GM13977 (cell line): ENCODE measurements around the gene RICTOR.

ENCODE experiments used
- DNase-seq: peaks from one replicate; pipeline ENCODE4 v3.0.0; 2012; ENCODE audit warnings: low spot score
- in situ Hi-C: fragments of 300-500 bp; cut with MboI; formaldehyde crosslinking; loops from one replicate; pipeline ENCODE4 v1.12.0; 2022; ENCODE audit warnings: low sequenced_read_pairs, low pct_unique_long_range_greater_than_20kb, mixed read lengths, inconsistent platforms; ENCODE audit not compliant: unreplicated experiment
- TF ChIP-seq, protein P1 (sequence below): IDR thresholded peaks from 2 replicates; pipeline ENCODE4 v1.5.1; 2012; ENCODE audit warnings: mild to moderate bottlenecking, control low read depth; ENCODE audit not compliant: insufficient read depth; ENCODE audit errors: extremely low read depth, missing control alignments

The RICTOR gene

DNA sequence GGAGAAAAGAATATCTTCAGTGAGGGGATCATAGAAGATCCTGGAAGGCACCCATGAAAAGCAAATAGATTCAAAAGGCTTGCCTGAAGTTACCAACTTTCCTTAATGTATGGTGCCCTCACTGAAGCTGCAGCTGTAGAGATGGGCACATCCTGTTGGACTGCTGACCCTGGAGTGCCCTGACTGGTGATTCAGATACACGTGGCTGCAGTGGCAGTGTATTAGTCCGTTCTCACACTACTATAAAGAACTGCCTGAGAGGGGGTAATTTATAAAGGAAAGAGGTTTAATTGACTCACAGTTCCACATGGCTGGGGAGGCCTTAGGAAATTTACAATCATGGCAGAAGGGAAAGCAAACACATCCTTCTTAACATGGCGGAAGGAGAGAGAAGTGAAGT is 148.1 kb downstream of the RICTOR start:
- in situ Hi-C loops = no loop called here
- DNase-seq = no peak
- TF ChIP-seq, protein P1, sequence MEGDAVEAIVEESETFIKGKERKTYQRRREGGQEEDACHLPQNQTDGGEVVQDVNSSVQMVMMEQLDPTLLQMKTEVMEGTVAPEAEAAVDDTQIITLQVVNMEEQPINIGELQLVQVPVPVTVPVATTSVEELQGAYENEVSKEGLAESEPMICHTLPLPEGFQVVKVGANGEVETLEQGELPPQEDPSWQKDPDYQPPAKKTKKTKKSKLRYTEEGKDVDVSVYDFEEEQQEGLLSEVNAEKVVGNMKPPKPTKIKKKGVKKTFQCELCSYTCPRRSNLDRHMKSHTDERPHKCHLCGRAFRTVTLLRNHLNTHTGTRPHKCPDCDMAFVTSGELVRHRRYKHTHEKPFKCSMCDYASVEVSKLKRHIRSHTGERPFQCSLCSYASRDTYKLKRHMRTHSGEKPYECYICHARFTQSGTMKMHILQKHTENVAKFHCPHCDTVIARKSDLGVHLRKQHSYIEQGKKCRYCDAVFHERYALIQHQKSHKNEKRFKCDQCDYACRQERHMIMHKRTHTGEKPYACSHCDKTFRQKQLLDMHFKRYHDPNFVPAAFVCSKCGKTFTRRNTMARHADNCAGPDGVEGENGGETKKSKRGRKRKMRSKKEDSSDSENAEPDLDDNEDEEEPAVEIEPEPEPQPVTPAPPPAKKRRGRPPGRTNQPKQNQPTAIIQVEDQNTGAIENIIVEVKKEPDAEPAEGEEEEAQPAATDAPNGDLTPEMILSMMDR = no peak

DNA sequence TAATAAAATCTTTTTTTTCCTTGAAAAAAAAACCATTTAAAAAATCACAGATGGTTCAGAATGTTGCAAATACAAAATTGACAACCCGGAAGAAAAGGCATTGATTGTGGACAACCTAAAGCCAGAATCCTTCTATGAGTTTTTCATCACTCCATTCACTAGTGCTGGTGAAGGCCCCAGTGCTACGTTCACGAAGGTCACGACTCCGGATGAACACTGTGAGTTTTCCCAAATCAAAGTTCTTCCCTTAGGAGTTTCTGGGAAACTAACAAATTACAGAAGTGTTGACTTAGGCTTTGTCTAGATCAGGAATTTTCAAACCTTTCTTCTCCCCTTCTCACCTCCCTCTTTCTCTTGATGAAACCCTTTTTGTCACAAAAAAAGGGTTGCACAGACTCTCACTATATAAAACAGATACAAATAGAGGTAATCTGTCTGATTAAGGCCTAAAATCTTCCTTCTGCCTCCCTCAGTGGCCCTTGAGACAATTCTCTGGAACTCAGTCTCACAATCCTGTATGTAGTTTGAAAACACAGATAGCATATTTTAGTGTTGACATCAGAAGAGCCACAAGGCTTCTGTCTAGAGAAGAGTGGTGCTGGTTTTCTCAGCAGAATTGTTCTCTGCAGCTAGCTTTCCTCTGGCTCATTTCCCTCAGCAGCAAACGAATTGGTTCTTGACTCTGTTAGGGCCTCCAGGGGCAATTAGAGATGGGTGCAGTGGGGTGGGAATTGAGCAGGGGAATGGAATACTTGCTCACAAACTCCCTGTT is 148.9 kb downstream of the RICTOR start:
- no peak for DNase-seq
- TF ChIP-seq, protein P1 = no peak
- in situ Hi-C loops = no loop called here

DNA sequence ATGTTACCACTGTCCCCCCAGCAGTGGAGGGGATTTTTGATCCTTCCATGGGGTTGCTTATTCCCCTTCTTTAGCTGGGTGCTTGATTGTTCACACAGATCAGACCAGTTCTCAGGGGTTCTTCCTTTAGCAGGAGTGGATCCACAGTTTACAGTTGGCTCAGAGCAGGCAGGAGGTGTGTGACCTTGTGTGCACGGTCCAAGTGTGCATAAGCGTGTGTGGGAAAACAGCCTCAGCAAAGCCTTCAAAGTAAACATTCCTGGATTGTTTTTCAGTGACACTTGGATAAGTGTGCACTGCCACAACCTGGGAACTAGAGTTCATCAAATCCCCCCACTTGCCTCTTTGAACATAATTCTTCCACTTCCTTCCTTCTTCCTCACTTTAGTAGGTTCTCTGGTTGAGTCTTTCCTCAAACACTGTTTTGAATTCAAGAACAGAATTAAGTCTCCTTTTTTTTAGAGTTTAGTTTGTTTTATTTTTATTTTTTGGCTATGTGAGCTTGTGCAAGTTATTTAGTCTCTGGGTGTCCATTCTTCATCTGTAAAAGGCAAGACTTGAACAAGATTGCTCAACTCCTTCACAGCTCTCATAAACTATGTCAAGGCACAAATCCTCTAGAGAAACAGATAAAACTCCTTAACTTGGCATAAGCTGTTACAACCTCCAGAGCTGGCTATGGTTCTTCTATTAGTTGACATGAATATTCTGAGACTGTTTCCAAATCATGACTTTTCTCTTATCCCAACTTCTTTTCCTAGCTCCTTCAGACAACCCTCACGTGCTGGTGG is 150.3 kb downstream of the RICTOR start:
- DNase-seq = no peak
- in situ Hi-C loops = loop anchor here (25.0 kb wide), 1 partner anchor 487 kb away; no protein-coding TSS in a partner anchor
- TF ChIP-seq, protein P1 = no peak

DNA sequence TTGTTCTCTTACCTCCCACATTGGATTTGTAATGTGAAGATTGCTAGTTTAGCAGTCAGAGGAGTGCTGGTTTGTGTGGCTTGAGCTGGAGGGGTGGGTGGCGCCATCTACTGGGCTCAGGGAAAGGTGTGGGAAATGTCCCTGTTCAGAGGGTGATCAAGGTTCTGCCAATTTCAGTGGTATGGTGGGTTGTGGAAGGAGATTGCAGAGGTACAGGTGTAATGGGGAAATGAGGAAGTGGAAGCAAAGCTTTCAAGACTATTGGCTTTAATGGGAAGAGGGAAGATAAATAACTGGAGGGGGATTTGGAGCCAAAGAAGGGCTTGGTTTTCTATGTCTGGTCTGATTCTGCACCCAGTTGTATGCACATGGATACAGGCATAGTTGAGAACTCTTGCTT is 152.0 kb downstream of the RICTOR start:
- DNase-seq = peak; percentile 61
- in situ Hi-C loops = loop anchor here (25.0 kb wide), 1 partner anchor 485 kb away; no protein-coding TSS in a partner anchor
- TF ChIP-seq, protein P1 = peak; percentile 89

DNA sequence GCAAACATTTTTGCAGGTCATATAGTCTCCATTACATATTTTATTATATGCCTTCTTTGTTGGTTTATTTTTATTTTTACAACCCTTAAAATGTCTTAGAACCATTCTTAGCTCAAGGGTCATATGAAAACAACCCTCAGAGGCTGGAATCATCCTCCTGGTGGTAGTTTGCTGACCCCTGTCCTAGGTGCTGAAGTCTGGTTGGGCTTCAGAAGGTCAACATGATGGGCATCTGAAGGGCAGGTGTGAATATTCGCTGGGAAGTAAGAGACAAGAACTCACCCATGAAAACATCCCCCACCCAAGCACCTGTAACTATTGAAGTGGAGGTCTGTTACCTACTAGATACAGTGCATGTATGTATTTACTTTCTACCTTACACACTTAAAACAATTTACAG is 153.0 kb downstream of the RICTOR start:
- TF ChIP-seq, protein P1 = no peak
- in situ Hi-C loops = loop anchor here (25.0 kb wide), 1 partner anchor 484 kb away; no protein-coding TSS in a partner anchor
- no peak for DNase-seq

DNA sequence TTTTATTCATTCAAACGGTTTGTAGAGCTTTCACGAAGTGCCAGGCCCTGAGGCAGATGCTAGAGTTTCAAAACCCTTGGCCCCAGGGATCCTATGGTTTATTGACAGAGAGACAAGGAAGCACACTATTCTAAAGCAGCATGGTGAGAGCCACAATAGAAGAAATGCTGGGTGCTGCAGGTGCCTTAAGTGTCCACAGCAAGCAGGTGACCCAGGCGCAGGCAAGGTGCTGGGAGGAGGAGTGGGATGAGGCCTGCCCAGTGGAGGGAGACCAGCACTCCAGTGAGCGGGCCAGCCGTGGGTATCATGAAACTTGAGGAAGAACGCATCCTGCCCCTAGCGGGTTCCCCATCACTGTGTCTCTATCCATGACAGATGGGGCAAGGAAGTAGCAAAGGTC is 157.4 kb downstream of the RICTOR start:
- no peak for DNase-seq
- in situ Hi-C loops = loop anchor here (25.0 kb wide), 1 partner anchor 480 kb away; no protein-coding TSS in a partner anchor
- TF ChIP-seq, protein P1 = no peak
